Skeletal muscle tissue (tissue), 4 donors: ENCODE measurements around the gene PCGF2. TPM values are rescaled to one million over a fixed set of nuclear protein-coding genes. Genes with fewer than 3 reads are reported as not detected.

Source experiments
- H3K27ac ChIP-seq: one replicate; pipeline ENCODE4 v1.7.0; 2013; ENCODE audit warnings: mild to moderate bottlenecking, low read depth, low read length, inconsistent platforms
- H3K27me3 ChIP-seq, 3 donors: one replicate each; pipeline ENCODE4 v1.7.0; 2013; ENCODE audit warnings: low read length in 3 of 3; ENCODE audit not compliant: control insufficient read depth in 3 of 3, insufficient read depth in 3 of 3
- H3K36me3 ChIP-seq, 3 donors: one replicate each; pipeline ENCODE4 v1.7.0; 2013; ENCODE audit warnings: low read length in 3 of 3; ENCODE audit not compliant: control insufficient read depth in 3 of 3, insufficient read depth in 3 of 3
- H3K4me1 ChIP-seq, 3 donors: one replicate each; pipeline ENCODE4 v1.7.0; 2013; ENCODE audit warnings: low read length in 3 of 3, mild to moderate bottlenecking in 3 of 3; ENCODE audit not compliant: control insufficient read depth in 3 of 3, insufficient read depth in 3 of 3
- H3K4me3 ChIP-seq, 3 donors: one replicate each; pipeline ENCODE4 v1.7.0; 2013; ENCODE audit warnings: low read length in 3 of 3
- H3K9ac ChIP-seq, 3 donors: one replicate each; pipeline ENCODE4 v1.7.0; 2013; ENCODE audit warnings: low read length in 3 of 3, mild to moderate bottlenecking in 3 of 3, moderate library complexity in 2 of 3, low read depth in 1 of 3
- H3K9me3 ChIP-seq, 3 donors: one replicate each; pipeline ENCODE4 v1.7.0; 2013; ENCODE audit warnings: low read length in 3 of 3; ENCODE audit not compliant: control insufficient read depth in 3 of 3
- total RNA-seq: library from RNA; depleted of rRNA; stranded (reverse); fragments of >200 nt; gene quantifications from one replicate; pipeline ENCODE4 v1.2.3, GENCODE V29; 2014
- donor health status: Osteomylitis.

Gene PCGF2
- total RNA-seq, 1 donor from 2014 or later: 3.1 TPM

DNA sequence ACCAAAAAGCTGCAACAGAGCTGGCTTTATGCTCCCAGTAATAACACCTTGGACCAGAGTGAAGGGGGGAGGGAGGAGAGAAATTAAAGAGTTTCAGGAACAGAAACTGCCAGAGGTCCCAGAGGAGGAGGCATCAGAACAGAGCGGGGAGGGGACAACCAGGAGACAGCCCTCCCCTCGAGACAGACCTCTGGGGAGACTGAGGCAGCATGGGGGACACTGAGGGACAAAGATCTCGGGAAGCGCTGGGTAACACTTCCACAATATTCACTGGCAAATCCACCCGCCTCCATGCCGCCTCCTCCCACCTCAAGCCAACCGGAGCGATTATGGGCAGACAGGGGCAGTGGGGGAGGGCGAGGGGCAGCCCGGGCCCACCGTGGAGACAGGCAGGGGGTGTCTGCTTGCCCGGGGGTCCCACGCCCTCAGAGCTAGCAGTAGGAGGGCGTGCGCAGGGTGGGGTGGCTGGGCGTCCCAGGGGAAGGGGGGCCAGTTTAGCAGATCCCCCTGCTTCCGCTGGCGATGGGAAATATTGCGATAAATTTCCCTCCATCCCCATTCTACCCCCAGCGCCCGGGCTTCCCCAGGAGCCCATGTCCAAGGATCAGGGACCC is 1.2 kb downstream of the PCGF2 start:
- H3K9ac ChIP-seq: peak overlapping the region; percentile 10 to 50 (median 23)
- H3K4me1 ChIP-seq: peaks cover 43 to 62% (median 53%) of the 10 kb centered on the region in 3 donors
- H3K9me3 ChIP-seq: no peaks in the 10 kb centered on the region
- no peaks in the 10 kb centered on the region for H3K36me3 ChIP-seq
- H3K4me3 ChIP-seq: peak overlapping the region in 2 of 3 donors; percentile 54 to 76
- H3K27ac ChIP-seq: no peak overlapping the region
- peaks cover 11 to 55% (median 39%) of the 10 kb centered on the region in 3 donors for H3K27me3 ChIP-seq

DNA sequence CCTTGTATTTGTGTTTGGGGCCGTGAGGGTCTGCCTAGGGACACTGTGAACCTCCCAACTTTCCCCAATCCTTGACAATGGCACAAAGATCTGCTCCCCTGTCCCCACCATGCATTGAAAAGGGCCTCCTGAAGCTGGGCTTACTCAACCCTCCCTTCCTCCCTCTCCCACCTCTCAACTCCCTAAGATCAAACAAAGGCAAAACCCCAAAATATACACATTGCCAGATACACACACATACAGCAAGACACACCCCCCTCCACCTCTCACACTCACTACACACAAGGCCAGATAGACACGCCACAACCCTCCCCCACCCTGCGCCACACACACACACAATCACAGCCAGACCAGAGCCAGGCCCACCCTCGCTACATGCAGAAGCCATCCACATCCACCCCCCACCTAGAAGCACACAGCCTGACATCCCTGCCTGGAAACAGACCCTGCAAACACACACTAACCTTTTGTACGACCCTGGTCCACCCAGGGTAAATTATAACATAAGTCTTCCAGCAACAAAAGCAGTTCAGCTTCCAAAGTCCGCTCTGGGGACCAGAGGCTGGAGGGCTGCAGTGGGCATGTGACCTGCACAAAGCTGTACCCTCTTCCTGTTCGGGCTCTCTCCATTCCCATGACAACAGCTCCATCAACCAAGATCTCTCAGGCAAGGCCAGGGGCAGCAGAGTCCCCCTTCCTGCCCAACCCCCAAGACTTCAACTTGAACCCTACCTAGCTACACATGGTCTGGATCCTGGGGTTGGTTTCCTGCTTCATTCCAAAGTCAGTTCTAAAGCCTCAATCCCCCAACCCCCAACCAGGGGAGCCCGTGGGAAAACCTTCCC is 1.9 kb downstream of the PCGF2 start:
- Histone ChIP-seq H3K36me3 (no peaks in the 10 kb centered on the region), H3K9ac (peak overlapping the region in 2 of 3 donors; percentile 23 to 50), H3K9me3 (no peaks in the 10 kb centered on the region), H3K4me3 (peak overlapping the region in 1 of 3 donors; percentile 76), H3K27me3 (peaks cover 11 to 49% (median 36%) of the 10 kb centered on the region in 3 donors), H3K27ac (no peak overlapping the region), H3K4me1 (peaks cover 47 to 66% (median 56%) of the 10 kb centered on the region in 3 donors)

DNA sequence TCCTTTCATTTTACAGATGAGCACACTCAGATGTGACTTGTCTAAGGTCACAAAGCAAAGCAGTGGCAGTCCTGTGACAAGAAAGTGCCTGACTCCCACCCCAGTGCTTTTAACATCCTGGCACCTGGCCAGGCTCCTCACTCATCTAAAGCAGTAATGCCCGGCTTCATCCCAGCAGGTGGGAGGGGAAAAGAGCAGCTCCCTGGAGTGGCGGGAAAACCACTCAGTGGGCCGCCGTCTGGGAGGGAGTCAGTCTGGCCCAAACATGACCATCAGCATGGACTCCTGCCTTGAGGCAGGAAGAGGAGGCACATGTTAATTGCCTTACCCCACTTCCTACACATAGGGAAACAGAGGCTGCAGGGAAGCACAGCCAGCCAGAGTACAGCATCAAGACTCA is 2.6 kb downstream of the PCGF2 start:
- Histone ChIP-seq H3K9ac (peak overlapping the region in 1 of 3 donors; percentile 33), H3K9me3 (no peaks in the 10 kb centered on the region), H3K4me1 (peaks cover 50 to 65% (median 51%) of the 10 kb centered on the region in 3 donors), H3K4me3 (no peak overlapping the region), H3K27ac (no peak overlapping the region), H3K36me3 (no peaks in the 10 kb centered on the region), H3K27me3 (peaks cover 11 to 42% (median 30%) of the 10 kb centered on the region in 3 donors)

DNA sequence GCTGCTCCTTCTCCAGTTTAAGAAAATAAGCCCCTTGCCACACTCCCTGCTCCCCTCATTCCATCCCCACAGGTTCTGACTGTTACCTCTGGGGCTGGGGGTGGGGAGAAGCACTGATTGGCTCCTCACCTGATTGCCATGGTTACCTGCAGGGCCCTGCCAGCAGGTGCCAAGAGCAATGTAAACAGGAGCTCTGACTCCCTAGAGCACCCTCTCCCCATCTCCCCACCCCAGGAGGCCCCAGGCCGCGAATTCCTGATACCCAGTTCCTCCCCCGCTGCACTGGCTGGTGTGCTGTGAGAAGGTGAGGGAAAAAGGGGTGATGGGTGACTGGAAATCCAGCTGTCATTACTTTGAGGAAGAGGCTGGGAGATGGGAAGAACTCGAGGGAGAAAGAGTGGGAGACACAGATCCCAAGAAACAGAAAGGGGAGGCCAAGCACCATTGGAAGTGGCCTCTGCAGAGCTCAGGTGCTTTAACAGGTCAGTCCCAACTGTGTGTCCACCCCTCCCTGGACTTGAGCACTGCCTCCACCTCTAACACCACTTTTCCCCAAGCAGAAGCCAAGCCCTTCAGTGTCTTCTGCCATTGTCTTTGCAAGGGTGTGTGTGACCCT is 4.5 kb downstream of the PCGF2 start:
- Histone ChIP-seq H3K27ac (no peak overlapping the region), H3K9me3 (no peaks in the 10 kb centered on the region), H3K9ac (no peak overlapping the region), H3K4me1 (peaks cover 33 to 47% (median 37%) of the 10 kb centered on the region in 3 donors), H3K36me3 (peaks cover 0 to 8% (median 8%) of the 10 kb centered on the region in 3 donors), H3K27me3 (peaks cover 19 to 32% (median 28%) of the 10 kb centered on the region in 3 donors), H3K4me3 (no peak overlapping the region)

DNA sequence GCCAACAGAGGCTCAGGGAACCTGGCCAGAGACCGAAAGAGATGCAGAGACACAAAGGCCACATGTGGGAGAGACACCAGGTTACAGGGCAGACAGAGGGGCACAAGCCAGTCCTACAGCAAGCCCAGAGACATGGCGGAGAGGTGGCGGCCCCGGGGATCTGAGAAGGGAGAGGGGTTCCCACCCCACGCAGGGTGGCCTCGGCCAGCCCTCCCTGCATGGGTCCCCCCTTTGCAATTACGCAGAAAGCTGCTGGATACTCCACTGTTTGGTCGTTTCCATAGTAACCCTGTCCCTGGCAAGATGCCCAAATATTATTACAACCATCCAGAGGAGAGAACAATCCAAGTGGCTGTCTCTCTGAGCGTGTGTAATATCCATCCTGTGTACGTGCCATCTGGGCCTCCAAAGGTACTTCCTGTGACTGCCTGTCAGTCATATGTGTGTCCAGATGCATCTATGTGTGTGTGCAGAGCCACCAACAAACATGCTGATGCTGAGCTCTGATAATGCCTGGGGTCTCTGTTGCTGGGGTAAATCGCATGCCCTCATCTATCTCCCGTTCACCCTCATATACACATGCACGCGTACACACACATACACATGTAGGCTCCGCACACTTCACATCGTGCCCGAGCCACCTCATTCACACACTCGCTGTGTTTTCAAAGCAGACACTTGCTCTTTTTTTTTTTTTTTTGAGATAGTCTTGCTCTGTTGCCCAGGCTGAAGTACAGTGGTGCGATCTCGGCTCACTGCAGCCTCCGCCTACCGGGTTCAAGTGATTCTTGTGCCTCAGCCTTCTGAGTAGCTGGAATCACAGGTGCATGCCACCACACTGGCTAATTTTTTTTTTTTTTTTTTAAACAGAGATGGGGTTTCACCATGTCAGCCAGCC is 5.5 kb downstream of the PCGF2 start:
- Histone ChIP-seq H3K4me3 (peak overlapping the region in 1 of 3 donors; percentile 17), H3K4me1 (peaks cover 26 to 42% (median 34%) of the 10 kb centered on the region in 3 donors), H3K9ac (peak overlapping the region in 2 of 3 donors; percentile 56 to 62), H3K27ac (peak overlapping the region; percentile 76), H3K36me3 (peaks cover 0 to 12% (median 12%) of the 10 kb centered on the region in 3 donors), H3K27me3 (peaks cover 15 to 26% (median 26%) of the 10 kb centered on the region in 3 donors), H3K9me3 (no peaks in the 10 kb centered on the region)

DNA sequence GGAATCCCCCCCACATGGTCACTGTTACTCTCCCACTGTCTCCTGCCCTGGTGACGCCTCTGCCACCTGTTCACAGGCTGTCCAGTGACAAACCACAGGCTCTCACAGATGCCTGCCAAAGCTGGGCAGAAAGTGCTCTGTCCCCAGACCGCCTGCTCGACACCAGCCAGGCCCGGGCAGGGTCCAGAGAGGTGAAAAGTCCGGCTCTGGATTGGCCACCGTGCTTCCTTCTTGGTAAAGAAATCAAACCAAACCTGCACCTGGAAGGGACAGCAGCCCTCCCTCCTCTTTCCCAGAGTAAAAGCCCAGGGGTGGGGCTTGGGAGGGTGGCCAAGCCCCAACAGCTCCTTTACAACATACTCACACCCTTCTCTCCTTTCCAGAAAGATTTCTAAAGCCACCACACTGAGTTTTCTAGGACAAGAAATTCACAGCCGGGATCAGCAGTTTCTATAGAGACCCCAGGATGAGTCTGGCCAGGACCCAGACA is 6.2 kb downstream of the PCGF2 start:
- peak overlapping the region; percentile 76 for H3K27ac ChIP-seq
- no peaks in the 10 kb centered on the region for H3K9me3 ChIP-seq
- H3K4me3 ChIP-seq: peak overlapping the region in 1 of 3 donors; percentile 38
- peaks cover 0 to 14% (median 12%) of the 10 kb centered on the region in 3 donors for H3K36me3 ChIP-seq
- H3K27me3 ChIP-seq: peaks cover 14 to 25% (median 24%) of the 10 kb centered on the region in 3 donors
- peak overlapping the region; percentile 56 to 62 (median 57) for H3K9ac ChIP-seq
- H3K4me1 ChIP-seq: peaks cover 25 to 39% (median 34%) of the 10 kb centered on the region in 3 donors

DNA sequence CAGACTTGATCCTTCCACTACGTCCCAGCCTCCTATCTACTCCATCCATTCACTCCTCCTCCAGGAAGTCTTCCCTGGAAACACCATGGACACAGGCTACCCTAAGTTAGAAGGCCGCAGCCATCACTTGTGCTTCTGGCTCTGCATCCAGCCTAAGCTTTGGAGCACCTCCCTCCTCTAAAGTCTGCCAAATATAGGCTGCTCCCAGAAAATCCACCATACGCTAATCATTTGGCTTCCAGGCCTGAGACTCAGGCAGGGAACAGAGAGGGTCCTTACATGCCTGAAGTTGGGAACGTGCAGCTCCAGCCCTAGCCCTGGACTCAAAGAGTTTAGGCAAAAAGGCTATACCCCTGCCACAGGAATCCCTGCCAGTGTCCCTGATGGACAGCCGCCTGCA is 6.7 kb downstream of the PCGF2 start:
- Histone ChIP-seq H3K4me1 (peaks cover 23 to 34% (median 30%) of the 10 kb centered on the region in 3 donors), H3K9me3 (no peaks in the 10 kb centered on the region), H3K27me3 (peaks cover 14 to 23% (median 19%) of the 10 kb centered on the region in 3 donors), H3K36me3 (peaks cover 0 to 14% (median 12%) of the 10 kb centered on the region in 3 donors), H3K9ac (peak overlapping the region; percentile 56 to 62 (median 57)), H3K27ac (peak overlapping the region; percentile 76), H3K4me3 (peak overlapping the region in 1 of 3 donors; percentile 38)

DNA sequence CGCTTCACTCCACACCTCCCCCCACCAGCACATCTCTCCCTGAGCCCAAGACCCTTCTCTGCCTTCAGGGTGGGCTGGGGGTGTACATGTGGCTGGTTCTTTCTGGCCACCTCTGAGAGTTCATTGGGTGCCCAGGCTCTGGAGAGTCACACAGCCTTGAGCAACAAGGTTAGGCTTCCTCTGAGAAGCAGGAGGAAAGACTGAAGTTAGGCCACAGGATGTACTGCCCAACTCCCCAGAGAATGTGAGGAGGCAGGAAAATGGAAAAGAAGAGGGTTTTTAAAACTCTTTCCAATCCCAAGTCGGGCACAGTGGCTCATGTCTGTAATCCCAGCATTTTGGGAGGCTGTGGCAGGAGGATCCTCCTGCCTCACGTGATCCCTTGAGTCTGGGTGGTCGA is 7.3 kb downstream of the PCGF2 start:
- Histone ChIP-seq H3K27ac (no peak overlapping the region), H3K4me3 (no peak overlapping the region), H3K4me1 (peaks cover 19 to 30% (median 26%) of the 10 kb centered on the region in 3 donors), H3K9me3 (no peaks in the 10 kb centered on the region), H3K9ac (no peak overlapping the region), H3K27me3 (peaks cover 12 to 19% (median 12%) of the 10 kb centered on the region in 3 donors), H3K36me3 (peaks cover 0 to 14% (median 14%) of the 10 kb centered on the region in 3 donors)

DNA sequence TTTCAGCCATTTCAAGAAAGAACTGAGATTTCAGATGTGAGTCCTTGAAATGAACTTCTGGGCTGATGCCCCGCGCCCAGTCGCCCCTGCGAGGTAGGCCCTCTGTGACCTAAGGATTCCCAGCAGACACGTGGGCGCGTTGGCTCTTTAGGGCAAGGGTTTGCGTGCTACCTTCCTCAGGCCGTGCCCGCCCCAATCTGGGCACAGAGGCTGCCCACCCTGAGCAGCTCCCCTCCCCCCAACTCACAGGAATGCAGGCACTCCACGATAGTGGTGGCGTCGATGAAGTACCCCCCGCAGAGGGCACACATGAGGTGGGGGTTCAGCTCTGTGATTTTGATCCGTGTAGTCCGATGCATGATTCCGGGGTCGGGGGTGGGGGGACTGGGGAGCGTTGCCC is 8.1 kb downstream of the PCGF2 start:
- Histone ChIP-seq H3K9ac (no peak overlapping the region), H3K36me3 (peaks cover 0 to 18% (median 16%) of the 10 kb centered on the region in 3 donors), H3K4me1 (peaks cover 27 to 36% (median 31%) of the 10 kb centered on the region in 3 donors), H3K27ac (no peak overlapping the region), H3K4me3 (no peak overlapping the region), H3K9me3 (no peaks in the 10 kb centered on the region), H3K27me3 (peaks cover 8 to 19% (median 11%) of the 10 kb centered on the region in 3 donors)
